KOPT-K1 (cell line): Measurements from ENCODE around the gene BCO1.

Source experiments
- H3K27ac ChIP-seq: fragments of 200-600 bp; sonication (generic); 2 replicates; pipeline ENCODE4 v1.5.1; 2016; ENCODE audit warnings: antibody characterized with exemption, mild to moderate bottlenecking, low read depth, low read length; ENCODE audit not compliant: poor library complexity, severe bottlenecking
- H3K36me3 ChIP-seq: fragments of 200-600 bp; sonication (generic); 2 replicates; pipeline ENCODE4 v1.5.1; 2017; ENCODE audit warnings: antibody characterized with exemption, mild to moderate bottlenecking, low read length, moderate library complexity; ENCODE audit not compliant: insufficient read depth
- H3K9me3 ChIP-seq: fragments of 200-600 bp; sonication (generic); 2 replicates; pipeline ENCODE4 v1.5.1; 2017; ENCODE audit warnings: antibody characterized with exemption, low read length, mild to moderate bottlenecking; ENCODE audit not compliant: insufficient read depth, poor library complexity, severe bottlenecking

BCO1 gene

DNA sequence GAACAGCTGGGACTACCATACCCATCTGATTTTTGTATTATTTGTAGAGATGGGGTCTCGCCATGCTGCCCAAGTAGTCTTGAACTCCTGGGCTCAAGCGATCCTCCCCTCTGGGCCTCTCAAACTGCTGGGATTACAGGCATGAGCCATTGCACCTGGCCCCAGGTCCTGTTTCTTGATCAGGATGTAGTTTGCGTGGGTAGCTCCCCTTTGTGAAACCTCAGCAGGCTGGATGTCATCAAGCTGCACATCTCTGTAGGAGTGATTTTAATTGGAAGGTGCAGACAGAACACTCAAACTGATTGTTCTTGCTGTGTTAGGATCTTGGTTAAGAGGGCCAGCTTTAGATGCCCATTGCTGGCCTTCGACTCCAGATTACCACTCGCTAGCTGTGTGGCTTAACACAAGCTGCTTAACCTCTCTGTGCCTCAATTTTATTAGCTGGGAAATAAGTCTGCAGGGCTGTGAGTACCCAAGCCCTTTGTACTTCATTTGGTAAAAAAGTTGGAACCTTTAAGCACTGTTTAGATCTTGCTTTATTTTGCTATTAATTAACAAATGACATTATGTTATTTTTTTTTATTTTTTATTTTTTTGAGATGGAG lies 16.5 kb downstream of the BCO1 start:
- no peaks in the 10 kb centered on the region for H3K9me3 ChIP-seq
- H3K36me3 ChIP-seq: no peaks in the 10 kb centered on the region
- no peak overlapping the region for H3K27ac ChIP-seq

DNA sequence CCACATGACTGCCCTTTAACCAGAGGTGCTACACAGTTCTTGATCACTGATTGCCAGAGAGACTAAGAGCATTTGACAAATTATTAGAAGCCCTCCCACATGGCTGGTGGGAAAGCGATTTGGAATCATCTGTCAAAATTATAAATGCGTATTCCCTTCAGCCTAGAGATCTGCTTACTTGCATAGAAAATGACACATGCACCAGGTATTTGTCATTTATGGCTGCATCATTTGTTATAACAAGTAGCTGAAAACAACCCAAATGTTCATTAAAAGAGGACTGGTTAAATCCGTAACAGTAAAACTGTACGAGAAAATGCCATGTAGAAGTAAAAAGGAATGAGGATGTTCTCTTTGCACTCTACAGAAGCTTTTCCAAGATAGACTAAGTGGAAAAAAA lies 21.4 kb downstream of the BCO1 start:
- Histone ChIP-seq H3K36me3 (no peaks in the 10 kb centered on the region), H3K27ac (no peak overlapping the region), H3K9me3 (no peaks in the 10 kb centered on the region)

DNA sequence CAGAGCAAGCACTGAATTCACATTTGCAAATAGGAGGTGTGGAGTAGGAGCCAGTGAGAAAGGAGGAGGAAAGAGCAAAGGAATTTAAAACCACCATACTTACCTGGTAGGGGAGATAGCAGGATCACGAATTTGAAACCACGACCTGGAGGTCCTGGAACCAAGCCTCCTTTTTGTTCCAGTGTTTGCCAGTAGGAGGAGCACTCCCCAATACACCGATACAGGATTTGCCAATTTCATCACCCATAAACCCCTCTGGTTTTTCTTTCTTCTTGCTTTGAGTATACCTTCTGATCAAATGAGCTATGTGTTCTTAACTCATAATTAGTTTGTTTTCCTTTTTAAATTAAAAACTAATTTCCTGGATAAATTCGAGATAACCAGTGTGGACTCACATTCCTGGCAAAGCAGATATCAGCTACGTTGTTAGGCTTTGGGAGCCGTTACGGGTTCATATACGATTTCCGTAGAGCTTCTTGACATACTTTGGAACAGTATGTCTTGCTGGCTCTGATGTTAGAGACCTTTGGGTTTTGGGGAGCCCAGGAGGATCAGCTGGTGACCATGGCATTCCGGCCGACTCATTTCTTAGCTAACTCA lies 22.7 kb downstream of the BCO1 start:
- Histone ChIP-seq H3K27ac (no peak overlapping the region), H3K9me3 (no peaks in the 10 kb centered on the region), H3K36me3 (no peaks in the 10 kb centered on the region)

DNA sequence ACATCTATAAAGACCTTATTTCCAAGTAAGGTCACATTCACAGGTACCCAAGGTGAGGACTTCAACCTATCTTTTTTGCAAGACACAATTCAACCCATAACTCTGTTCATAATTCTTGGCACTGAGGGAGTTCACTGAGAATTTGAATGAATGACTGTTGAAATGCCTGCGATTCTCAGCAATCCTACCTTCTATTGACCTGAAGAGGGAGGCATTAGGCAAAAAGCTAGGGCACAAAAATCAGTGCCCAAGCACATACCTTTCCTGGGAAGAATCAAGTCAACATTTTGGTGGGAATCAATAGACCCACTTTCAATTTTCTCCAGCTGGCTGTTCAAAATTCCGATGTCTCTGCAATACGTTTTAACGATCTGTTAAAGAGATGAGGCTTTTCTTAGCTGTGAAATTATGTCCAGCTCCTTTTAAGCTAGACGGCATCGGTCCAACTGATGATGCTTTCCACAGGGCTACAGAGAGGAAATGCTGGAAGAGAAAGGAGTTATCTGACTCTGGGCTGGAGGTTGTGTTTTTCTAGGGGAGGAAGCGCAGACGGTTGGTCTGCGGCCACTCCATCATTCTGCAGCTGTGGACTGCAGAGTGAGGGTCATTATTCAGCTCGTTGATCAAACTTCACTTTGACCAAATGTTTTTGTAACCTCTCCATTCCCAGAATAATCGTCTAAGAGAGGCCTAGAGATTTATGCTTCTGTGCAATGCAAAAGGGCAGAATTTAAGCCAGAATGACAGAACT lies 25.2 kb downstream of the BCO1 start:
- H3K27ac ChIP-seq: no peak overlapping the region
- no peaks in the 10 kb centered on the region for H3K9me3 ChIP-seq
- H3K36me3 ChIP-seq: no peaks in the 10 kb centered on the region

DNA sequence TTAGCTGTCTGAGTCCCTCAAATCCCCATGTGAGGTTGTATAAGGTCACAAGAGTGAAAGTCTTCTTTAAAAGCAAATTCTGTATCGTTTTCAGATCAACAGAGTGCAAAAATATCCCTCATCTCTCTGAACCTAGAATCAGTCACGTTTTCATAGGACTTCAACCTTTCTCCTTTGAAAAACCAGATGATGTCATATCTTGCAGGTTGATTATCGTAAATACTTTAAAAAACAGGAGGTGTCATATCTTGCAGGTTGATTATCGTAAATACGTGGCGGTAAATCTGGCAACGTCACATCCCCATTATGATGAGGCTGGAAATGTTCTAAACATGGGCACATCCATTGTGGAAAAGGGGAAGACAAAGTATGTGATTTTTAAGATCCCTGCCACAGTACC lies 25.9 kb downstream of the BCO1 start:
- no peaks in the 10 kb centered on the region for H3K9me3 ChIP-seq
- no peaks in the 10 kb centered on the region for H3K36me3 ChIP-seq
- no peak overlapping the region for H3K27ac ChIP-seq

DNA sequence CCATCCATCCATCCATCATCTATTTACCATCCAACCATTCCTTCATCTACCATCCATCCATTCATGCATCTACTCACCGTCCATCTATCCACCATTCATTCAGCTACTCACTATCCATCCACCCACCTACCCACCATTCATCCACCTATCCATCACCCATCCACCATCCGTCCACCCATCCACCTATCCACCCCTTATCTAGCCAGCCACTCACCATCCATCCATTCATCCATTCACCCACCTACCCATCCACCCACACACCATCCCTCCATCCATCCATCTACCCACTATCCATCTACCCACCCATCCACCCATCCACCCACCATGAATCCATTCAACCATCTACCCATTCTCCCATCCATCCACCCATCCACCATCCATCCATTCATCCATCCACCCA lies 26.6 kb downstream of the BCO1 start:
- Histone ChIP-seq H3K27ac (no peak overlapping the region), H3K9me3 (no peaks in the 10 kb centered on the region), H3K36me3 (no peaks in the 10 kb centered on the region)

DNA sequence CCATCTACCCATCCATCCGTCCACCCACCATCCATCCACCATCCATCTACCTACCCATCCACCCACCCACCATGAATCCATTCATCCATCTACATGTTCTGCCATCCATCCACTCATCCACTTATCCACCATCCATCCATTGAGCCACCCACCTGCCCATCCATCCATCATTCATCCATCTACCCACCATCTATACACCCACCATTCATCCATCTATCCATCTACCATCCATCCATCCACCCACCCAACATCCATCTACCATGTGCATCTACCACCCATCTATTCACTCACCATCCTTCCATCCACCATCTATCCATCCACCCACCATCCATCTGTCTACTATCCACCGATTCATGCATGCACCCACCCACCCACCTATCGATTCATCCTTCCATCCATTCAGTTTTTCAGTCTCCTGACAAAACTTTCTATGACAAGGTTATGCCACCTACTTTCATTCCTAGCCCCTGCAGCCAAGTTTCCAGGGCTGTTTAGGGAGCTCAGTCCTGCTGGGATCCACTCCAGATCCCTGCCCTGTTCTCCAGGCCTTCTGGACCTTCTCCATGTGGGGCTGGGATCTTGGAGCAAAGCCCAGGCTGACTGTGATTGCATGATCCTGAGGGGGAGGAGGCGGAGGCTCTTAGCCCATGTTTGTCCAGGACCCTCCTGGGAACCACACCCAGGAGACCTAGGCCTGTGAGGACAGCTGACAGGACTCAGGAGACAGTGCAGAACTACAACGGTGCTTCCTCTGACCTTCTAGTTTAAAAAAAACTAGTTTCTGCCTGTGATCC lies 27.4 kb downstream of the BCO1 start:
- Histone ChIP-seq H3K9me3 (no peaks in the 10 kb centered on the region), H3K27ac (no peak overlapping the region), H3K36me3 (no peaks in the 10 kb centered on the region)

DNA sequence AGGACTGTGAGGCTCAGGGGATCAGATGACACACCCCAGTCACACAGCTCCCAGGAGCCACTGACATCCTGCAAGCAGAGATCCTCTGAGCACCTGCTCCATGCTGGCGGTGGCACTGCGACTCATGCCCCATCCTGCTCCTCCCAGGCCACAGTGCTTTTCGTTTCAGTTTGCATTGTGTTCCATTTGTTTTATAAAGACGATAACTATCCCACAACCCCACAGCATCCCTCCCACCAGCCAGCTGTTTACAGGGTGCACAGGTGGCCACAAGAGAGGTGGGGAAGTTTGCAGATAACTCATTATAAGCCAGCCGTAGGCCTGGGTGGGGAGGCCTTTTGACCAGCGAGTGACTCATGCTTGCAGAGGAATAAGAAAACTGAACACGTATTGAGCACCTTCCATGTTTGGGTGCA lies 28.2 kb downstream of the BCO1 start:
- Histone ChIP-seq H3K27ac (no peak overlapping the region), H3K36me3 (no peaks in the 10 kb centered on the region), H3K9me3 (no peaks in the 10 kb centered on the region)

DNA sequence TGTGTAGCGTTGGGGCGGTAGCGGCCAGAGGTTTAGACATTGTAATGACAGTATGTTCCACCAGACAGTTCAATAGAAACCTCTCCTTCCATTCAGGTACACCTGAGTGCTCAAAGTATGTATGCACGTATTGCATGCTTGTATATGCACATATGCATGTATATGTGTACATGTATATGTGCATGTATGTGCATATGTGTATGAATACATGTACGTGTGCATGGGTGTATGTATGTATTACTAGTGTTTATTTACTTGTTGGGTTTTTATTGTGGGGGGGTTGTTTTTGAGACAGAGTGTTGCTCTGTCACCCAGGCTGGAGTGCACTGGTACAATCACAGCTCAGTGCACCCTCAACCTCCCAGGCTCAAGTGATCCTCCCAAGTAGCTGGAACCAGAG lies 30.0 kb downstream of the BCO1 start:
- Histone ChIP-seq H3K9me3 (no peaks in the 10 kb centered on the region), H3K27ac (no peak overlapping the region), H3K36me3 (no peaks in the 10 kb centered on the region)

DNA sequence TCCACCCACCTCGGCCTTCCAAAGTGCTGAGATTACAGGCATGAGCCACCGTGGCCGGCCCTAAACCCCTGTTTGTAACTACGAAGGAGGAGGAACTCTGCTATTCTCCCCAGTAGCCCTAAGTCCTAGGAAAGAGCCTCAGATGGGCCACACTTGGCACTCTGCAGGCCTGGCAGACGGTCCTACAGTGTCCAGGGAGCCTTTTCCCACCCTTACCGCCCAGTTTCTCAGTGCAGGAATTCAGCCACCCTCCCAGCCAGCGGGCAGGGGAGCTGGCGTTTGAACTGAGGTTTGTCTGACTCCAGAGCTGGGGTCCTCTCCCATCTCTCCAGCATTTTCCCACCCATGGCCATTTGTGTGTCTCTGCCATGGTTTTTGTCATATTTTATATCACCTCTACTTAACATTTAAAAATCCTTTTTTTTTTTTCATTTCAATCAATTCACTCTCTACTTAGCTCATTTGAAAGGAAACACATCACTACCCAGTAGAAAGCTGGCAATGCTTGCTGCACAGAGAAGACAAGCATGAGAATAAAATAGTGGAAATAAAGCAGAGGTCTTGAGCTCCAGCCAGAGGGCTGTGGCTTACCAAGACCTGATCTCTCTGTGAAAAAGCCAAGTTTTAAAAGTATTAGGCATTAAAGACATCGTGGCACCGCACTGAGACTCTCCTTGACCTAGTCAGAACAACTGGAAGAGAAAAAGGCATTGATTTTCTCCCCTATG lies 34.9 kb downstream of the BCO1 start:
- Histone ChIP-seq H3K27ac (no peak overlapping the region), H3K9me3 (no peaks in the 10 kb centered on the region), H3K36me3 (no peaks in the 10 kb centered on the region)

DNA sequence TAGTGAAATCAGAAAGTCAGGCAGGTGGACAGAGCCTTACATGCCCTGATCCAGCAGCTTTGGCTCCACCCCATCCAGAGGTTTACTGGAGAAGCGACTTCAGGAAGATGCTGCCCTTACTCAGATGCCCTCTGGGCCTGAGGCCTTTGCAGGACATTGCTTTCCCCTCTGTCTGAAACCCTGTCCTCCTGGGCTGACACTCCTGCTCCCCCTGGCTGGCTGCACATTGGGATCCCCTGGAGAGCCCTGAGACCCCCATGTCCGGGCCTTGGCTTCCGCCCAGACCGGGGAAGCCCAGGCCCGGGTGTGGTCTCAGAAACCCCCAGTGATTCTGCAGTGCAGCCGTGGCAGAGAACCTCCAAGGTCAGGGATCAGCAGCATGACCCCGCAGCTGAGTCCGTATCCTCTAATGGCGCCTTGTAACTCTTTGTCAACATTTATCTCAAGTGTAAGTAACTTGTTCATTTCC lies 36.6 kb downstream of the BCO1 start:
- no peak overlapping the region for H3K27ac ChIP-seq
- H3K36me3 ChIP-seq: no peaks in the 10 kb centered on the region
- no peaks in the 10 kb centered on the region for H3K9me3 ChIP-seq

DNA sequence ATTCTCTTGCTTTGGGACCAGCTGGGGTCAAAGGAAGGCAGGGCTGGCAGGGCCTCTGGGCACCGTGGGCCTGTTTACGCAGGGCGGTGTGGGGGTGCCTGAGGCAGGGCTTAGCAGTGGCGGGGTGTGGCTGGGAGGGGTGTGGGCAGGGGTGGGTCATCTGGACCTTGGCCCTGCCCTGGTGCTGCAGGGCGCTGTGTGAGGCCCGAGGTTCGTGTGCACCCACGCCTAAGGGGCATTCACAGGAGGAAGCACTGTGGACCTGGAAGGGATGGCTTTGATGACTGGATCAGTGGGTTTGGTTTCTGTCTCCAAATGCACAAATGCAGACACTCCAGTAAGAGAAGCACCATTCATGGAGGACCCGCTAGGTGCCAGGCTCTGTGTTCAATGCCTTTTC lies 37.3 kb downstream of the BCO1 start:
- Histone ChIP-seq H3K36me3 (no peaks in the 10 kb centered on the region), H3K9me3 (no peaks in the 10 kb centered on the region)

DNA sequence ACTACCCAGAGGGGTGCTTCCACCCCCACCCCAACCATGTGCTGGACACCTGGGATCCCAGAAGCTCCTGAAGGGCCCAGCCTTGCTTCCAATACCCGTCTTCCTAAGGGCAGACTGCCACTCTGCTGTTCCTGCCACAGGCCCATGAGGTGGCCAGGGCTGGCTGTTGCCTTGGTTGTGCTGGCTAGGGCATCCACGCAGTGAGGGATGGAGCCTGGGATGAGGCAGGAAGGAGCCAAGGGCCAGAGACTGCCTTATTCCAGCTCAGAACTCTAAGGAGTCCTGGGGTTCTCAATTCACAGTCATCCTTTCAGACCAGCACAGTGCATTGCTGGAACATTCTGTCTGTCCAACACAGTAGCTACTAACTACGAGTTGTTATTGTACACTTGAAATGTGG lies 37.8 kb downstream of the BCO1 start:
- H3K36me3 ChIP-seq: no peaks in the 10 kb centered on the region
- no peaks in the 10 kb centered on the region for H3K9me3 ChIP-seq
- H3K27ac ChIP-seq: no peak overlapping the region

More for the DNA sequence above, 37.3 kb downstream of the BCO1 start:
- no peak overlapping the region for H3K27ac ChIP-seq

DNA sequence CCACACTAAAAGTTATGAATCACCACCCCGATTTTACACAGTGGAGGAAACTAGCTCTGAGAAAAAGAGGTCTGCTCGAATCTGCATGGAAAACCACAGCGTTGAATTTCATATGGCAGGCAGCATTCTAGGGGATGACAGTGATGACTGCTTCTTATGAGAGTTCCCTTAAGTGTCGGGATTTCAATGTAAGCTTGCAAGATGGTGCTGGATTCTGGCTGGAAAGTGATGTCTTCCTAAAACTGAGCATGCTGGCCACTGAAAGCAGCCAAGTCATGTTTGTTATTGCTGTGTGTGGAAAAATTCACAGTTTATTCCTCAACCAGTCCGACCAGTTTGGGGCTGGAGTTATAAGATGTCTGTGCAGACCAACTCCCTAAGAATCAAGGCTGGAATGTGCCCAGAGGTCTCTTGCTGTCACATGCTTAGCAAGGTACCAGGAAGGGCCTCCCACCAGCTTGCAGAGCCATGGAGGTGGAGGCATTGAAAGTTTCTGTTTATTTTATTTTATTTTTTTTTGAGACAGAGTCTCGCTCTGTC lies 39.1 kb downstream of the BCO1 start:
- H3K36me3 ChIP-seq: no peaks in the 10 kb centered on the region
- no peaks in the 10 kb centered on the region for H3K9me3 ChIP-seq
- H3K27ac ChIP-seq: no peak overlapping the region
